NCI-H524 treated with DMSO at 0.1 percent for 48 hours (cell line): ENCODE data around the gene MAPK7.
"Not testable (repeated sequence)": the region's sequence is repeated elsewhere in the genome, so short reads cannot be mapped to it uniquely, and the experiment has no call there.

Experiments
- DNase-seq: peaks from one replicate; lab custom pipeline; 2025; lab: John Stamatoyannopoulos, UW

Gene MAPK7

GRCh38 chr17:19343256-19343630, 35.1 kb upstream of the MAPK7 start:
- no peak for DNase-seq

- no peak for DNase-seq
Observed at GRCh38 chr17:19343671-19344151, 34.6 kb upstream of the MAPK7 start.

- no peak for DNase-seq
Observed at GRCh38 chr17:19344311-19345066, 33.8 kb upstream of the MAPK7 start.

GRCh38 chr17:19345067-19345460, 33.2 kb upstream of the MAPK7 start:
- no peak for DNase-seq

- DNase-seq = no peak
Observed at GRCh38 chr17:19345486-19346350, 32.6 kb upstream of the MAPK7 start.

- DNase-seq = no peak
Observed at GRCh38 chr17:19346351-19347255, 31.7 kb upstream of the MAPK7 start.

- no peak for DNase-seq
Observed at GRCh38 chr17:19347323-19348080, 30.8 kb upstream of the MAPK7 start.

GRCh38 chr17:19348081-19348650, 30.1 kb upstream of the MAPK7 start:
- no peak for DNase-seq

GRCh38 chr17:19348806-19349205, 29.5 kb upstream of the MAPK7 start:
- no peak for DNase-seq

GRCh38 chr17:19353401-19353800, 24.9 kb upstream of the MAPK7 start:
- not testable (repeated sequence) for DNase-seq

GRCh38 chr17:19354748-19355147, 23.6 kb upstream of the MAPK7 start:
- no peak for DNase-seq

- peak; percentile 84 for DNase-seq
Observed at GRCh38 chr17:19357351-19357750, 20.9 kb upstream of the MAPK7 start.

GRCh38 chr17:19357761-19358160, 20.5 kb upstream of the MAPK7 start:
- peak; percentile 84 for DNase-seq

- DNase-seq = no peak
Observed at GRCh38 chr17:19359151-19359550, 19.1 kb upstream of the MAPK7 start.

- DNase-seq = no peak
Observed at GRCh38 chr17:19359856-19360255, 18.4 kb upstream of the MAPK7 start.

- no peak for DNase-seq
Observed at GRCh38 chr17:19360772-19361171, 17.5 kb upstream of the MAPK7 start.

- no peak for DNase-seq
Observed at GRCh38 chr17:19361326-19361725, 17.0 kb upstream of the MAPK7 start.

GRCh38 chr17:19361944-19362276, 16.4 kb upstream of the MAPK7 start:
- DNase-seq = no peak

GRCh38 chr17:19362277-19363113, 15.8 kb upstream of the MAPK7 start, which contains the start of gene B9D1:
Gene B9D1, minus strand, starts transcription at chr17:19362723. Its CDS starts 154 bp downstream, at chr17:19362569.
- peak; percentile 66 for DNase-seq

GRCh38 chr17:19363114-19363438, 15.2 kb upstream of the MAPK7 start:
- no peak for DNase-seq
